Panc1 (cell line): ENCODE results near the gene CATSPER4. TPM values are rescaled to one million over a fixed set of nuclear protein-coding genes. Genes with fewer than 3 reads are reported as not detected.

Source experiments
- ATAC-seq: fragments of 200-7000 bp; cut with Tn5 transposase; 2 replicates; pipeline ENCODE4 v1.9.1; 2020; ENCODE audit warnings: mild to moderate bottlenecking, moderate library complexity
- BruUV-seq: library from RNA; stranded (reverse); fragments of 400-500 nt; replicated peaks from 2 replicates; lab custom pipeline; 2021; lab: Mats Ljungman, UMichigan
- CTCF ChIA-PET: fragments of 300-600 bp; sonication (Branson Sonifier 250); formaldehyde crosslinking; loops from one replicate; lab custom pipeline; 2022; ENCODE audit warnings: antibody characterized with exemption; lab: Charles Lee
- POLR2A ChIA-PET: fragments of 300-600 bp; sonication (Branson Sonifier 250); formaldehyde crosslinking; loops from one replicate; lab custom pipeline; 2022; ENCODE audit warnings: antibody characterized with exemption; lab: Charles Lee
- DNase-seq: peaks from one replicate; pipeline ENCODE4 v3.0.0-alpha.2; 2010; ENCODE audit warnings: low read depth, low spot score
- H3K27ac ChIP-seq: 2 replicates; pipeline ENCODE4 v1.5.1; 2011; ENCODE audit warnings: mild to moderate bottlenecking, low read length, inconsistent platforms
- H3K27me3 ChIP-seq: fragments of 200-500 bp; sonication (Bioruptor generic); 2 replicates; pipeline ENCODE4 v1.6.0; 2014; ENCODE audit warnings: low read length, inconsistent platforms; ENCODE audit not compliant: control insufficient read depth, insufficient read depth
- H3K36me3 ChIP-seq: fragments of 200-500 bp; sonication (Bioruptor generic); 2 replicates; pipeline ENCODE4 v1.5.1; 2014; ENCODE audit warnings: inconsistent platforms, mild to moderate bottlenecking, low read length, moderate library complexity; ENCODE audit not compliant: control insufficient read depth, insufficient read depth
- H3K4me1 ChIP-seq: 2 replicates; pipeline ENCODE4 v1.5.1; 2011; ENCODE audit warnings: inconsistent platforms, mild to moderate bottlenecking, low read length, moderate library complexity; ENCODE audit not compliant: control insufficient read depth, insufficient read depth
- H3K4me3 ChIP-seq, 2 experiments: 2 replicates each; pipeline ENCODE4 v1.5.1; 2011 to 2012; ENCODE audit warnings: low read depth in 2 of 2, low read length in 2 of 2, mild to moderate bottlenecking in 2 of 2, inconsistent platforms in 1 of 2, moderate library complexity in 1 of 2
- H3K9me3 ChIP-seq: fragments of 200-500 bp; sonication (Bioruptor generic); 2 replicates; pipeline ENCODE4 v1.5.1; 2014; ENCODE audit warnings: low read depth, mild to moderate bottlenecking, inconsistent platforms, low read length, moderate library complexity; ENCODE audit not compliant: control insufficient read depth, insufficient read depth
- POLR2AphosphoS5 ChIP-seq: IDR thresholded peaks from 2 replicates; pipeline ENCODE4 v1.6.1; 2012; ENCODE audit warnings: mild to moderate bottlenecking, low read depth, low read length, moderate library complexity
- SIN3A ChIP-seq: IDR thresholded peaks from 2 replicates; pipeline ENCODE4 v1.6.1; 2012; ENCODE audit warnings: low read depth, mild to moderate bottlenecking, low read length, moderate library complexity, borderline replicate concordance; ENCODE audit not compliant: insufficient read depth
- TCF7L2 ChIP-seq: IDR thresholded peaks from 2 replicates; pipeline ENCODE4 v1.6.1; 2011; ENCODE audit warnings: mild to moderate bottlenecking, low read depth, low read length, inconsistent platforms
- in situ Hi-C: cut with HindIII; loops from 2 replicates; pipeline ENCODE4 v1.10.0; 2016; ENCODE audit warnings: low sequenced_read_pairs, low pct_unique_long_range_greater_than_20kb
- intact Hi-C: fragments of 100-400 bp; cut with micrococcal nuclease; formaldehyde crosslinking; loops from one replicate; pipeline ENCODE4 v1.10.0; 2022; ENCODE audit not compliant: unreplicated experiment
- total RNA-seq: library from RNA; stranded (reverse); gene quantifications from one replicate; pipeline ENCODE4 v1.2.1, GENCODE V29; 2021; ENCODE audit not compliant: unreplicated experiment
- TF ChIP-seq, protein P1 (sequence below): fragments of 450-650 bp; IDR thresholded peaks from 2 replicates; pipeline ENCODE4 v1.5.1; 2017; ENCODE audit warnings: mild to moderate bottlenecking
- TF ChIP-seq, protein P2 (sequence below), 2 experiments: IDR thresholded peaks; 2 replicates each; pipeline ENCODE4 v1.6.1; 2011 to 2012; ENCODE audit warnings: low read depth in 2 of 2, control low read depth in 1 of 2, low read length in 1 of 2, mild to moderate bottlenecking in 1 of 2, moderate library complexity in 1 of 2; ENCODE audit not compliant: insufficient read depth in 1 of 2

The CATSPER4 gene
- total RNA-seq, 1 experiment from 2014 or later: not detected

DNA sequence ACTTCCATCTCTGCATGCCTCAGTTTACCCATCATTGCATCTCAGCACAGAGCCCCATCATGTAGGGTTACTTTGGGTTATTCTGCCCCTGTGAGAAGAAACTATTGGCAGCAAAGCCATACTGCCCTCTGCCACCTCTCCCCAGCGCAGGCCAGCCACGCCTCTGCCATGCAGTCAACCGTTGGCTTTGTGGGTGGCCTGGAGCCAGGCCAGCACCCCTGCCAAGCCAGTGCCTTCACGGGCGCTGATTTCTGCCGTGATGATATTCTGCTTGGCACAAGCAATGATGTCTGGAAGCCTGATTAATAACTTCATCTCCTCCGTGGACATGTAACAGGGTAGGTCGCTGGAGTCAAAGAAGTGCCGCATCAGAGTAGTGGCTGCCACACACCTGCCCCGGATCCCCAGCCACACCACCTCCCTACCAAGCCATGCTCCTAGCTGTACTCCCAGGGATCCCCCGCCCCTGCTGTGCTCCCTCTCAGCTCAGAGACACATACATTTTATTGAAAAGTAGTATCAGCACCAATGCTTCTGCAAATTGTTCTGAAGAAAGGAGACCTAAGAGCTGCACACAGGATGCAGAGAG lies 28.6 kb downstream of the CATSPER4 start:
- intact Hi-C loops (no loop called here), in situ Hi-C loops (no loop called here)
- H3K27ac ChIP-seq: no peak overlapping the region
- no peak overlapping the region for H3K4me3 ChIP-seq
- no peaks in the 10 kb centered on the region for H3K27me3 ChIP-seq
- TF ChIP-seq POLR2AphosphoS5 (no peak), SIN3A (no peak), TCF7L2 (no peak)
- TF ChIP-seq, protein P1, sequence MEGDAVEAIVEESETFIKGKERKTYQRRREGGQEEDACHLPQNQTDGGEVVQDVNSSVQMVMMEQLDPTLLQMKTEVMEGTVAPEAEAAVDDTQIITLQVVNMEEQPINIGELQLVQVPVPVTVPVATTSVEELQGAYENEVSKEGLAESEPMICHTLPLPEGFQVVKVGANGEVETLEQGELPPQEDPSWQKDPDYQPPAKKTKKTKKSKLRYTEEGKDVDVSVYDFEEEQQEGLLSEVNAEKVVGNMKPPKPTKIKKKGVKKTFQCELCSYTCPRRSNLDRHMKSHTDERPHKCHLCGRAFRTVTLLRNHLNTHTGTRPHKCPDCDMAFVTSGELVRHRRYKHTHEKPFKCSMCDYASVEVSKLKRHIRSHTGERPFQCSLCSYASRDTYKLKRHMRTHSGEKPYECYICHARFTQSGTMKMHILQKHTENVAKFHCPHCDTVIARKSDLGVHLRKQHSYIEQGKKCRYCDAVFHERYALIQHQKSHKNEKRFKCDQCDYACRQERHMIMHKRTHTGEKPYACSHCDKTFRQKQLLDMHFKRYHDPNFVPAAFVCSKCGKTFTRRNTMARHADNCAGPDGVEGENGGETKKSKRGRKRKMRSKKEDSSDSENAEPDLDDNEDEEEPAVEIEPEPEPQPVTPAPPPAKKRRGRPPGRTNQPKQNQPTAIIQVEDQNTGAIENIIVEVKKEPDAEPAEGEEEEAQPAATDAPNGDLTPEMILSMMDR: no peak
- TF ChIP-seq, protein P2, sequence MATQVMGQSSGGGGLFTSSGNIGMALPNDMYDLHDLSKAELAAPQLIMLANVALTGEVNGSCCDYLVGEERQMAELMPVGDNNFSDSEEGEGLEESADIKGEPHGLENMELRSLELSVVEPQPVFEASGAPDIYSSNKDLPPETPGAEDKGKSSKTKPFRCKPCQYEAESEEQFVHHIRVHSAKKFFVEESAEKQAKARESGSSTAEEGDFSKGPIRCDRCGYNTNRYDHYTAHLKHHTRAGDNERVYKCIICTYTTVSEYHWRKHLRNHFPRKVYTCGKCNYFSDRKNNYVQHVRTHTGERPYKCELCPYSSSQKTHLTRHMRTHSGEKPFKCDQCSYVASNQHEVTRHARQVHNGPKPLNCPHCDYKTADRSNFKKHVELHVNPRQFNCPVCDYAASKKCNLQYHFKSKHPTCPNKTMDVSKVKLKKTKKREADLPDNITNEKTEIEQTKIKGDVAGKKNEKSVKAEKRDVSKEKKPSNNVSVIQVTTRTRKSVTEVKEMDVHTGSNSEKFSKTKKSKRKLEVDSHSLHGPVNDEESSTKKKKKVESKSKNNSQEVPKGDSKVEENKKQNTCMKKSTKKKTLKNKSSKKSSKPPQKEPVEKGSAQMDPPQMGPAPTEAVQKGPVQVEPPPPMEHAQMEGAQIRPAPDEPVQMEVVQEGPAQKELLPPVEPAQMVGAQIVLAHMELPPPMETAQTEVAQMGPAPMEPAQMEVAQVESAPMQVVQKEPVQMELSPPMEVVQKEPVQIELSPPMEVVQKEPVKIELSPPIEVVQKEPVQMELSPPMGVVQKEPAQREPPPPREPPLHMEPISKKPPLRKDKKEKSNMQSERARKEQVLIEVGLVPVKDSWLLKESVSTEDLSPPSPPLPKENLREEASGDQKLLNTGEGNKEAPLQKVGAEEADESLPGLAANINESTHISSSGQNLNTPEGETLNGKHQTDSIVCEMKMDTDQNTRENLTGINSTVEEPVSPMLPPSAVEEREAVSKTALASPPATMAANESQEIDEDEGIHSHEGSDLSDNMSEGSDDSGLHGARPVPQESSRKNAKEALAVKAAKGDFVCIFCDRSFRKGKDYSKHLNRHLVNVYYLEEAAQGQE (IDR thresholded peaks at IDR 0.05; ENCODE audit: insufficient read depth in 1 of 2, low read depth in 2 of 2, low read length in 1 of 2): no peak
- ATAC-seq (peak; percentile 44; the same call in 1 of the 2 replicates), DNase-seq (no peak)
- CTCF ChIA-PET: no interaction called here
- H3K9me3 ChIP-seq: no peaks in the 10 kb centered on the region
- no TSS peak for BruUV-seq
- H3K36me3 ChIP-seq: no peaks in the 10 kb centered on the region
- POLR2A ChIA-PET: no interaction called here
- no peaks in the 10 kb centered on the region; the same call in 1 of the 2 replicates for H3K4me1 ChIP-seq

DNA sequence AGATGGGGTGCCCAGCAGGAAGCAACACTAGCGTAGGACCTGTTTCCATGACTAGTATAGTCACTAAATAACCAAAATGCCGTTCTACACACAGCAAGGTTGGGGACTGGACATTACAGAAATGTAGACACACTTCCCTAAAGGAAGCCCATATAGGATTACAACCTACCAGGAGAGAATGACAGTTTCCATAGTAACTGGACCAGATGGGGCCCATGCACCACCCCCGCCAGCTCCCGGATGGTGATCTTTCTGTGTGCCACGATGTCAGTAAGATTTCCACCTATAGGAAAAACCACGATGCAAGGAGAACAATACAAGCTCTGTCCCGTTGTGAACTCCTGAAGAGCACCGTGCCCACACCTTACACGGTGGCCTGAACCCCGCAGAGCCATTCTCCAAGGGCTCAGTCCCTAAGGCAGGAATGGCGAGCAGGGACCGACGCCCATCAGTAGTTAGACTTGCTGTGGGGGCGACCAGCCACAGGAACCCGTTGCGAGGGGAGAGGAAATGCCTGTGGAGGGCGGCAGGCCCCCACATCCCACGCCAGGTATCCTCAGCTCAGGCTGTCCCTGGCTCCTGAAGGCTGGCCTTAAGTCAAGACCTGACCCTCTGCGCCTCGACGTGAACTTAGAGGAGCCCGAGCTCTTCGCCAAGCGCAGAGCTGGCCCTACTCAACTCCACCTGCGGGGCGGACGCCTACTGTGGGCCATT lies 30.0 kb downstream of the CATSPER4 start:
- in situ Hi-C loops: no loop called here
- intact Hi-C loops: no loop called here
- Histone ChIP-seq H3K36me3 (no peaks in the 10 kb centered on the region), H3K27ac (no peak overlapping the region), H3K27me3 (no peaks in the 10 kb centered on the region), H3K9me3 (no peaks in the 10 kb centered on the region), H3K4me3 (no peak overlapping the region), H3K4me1 (no peaks in the 10 kb centered on the region; the same call in 1 of the 2 replicates)
- POLR2A ChIA-PET: no interaction called here
- BruUV-seq: no TSS peak
- CTCF ChIA-PET: no interaction called here
- no peak for ATAC-seq
- DNase-seq: no peak
- no peak for TF ChIP-seq SIN3A
- TF ChIP-seq, protein P2 (IDR thresholded peaks at IDR 0.05; ENCODE audit: insufficient read depth in 1 of 2, low read depth in 2 of 2, low read length in 1 of 2): no peak
- TF ChIP-seq, protein P1: no peak
- no peak for TF ChIP-seq TCF7L2
- TF ChIP-seq POLR2AphosphoS5: no peak
